GM23338 (cell line): ENCODE results near the gene SNTG2.

ENCODE experiments used
- CREB1 ChIP-seq: fragments of 250-450 bp; sonication (Bioruptor Pico); IDR thresholded peaks from 2 replicates; pipeline ENCODE4 v1.5.0; 2020; ENCODE audit warnings: low read depth, mild to moderate bottlenecking, moderate library complexity
- CTCF ChIP-seq, 2 experiments: fragments of 200-600 bp in 1 of 2; sonication (generic) in 1 of 2; conservative IDR thresholded peaks; 2 replicates each; pipeline versions ENCODE4 v1.5.1 to v1.6.1; 2016 to 2017; ENCODE audit warnings: antibody characterized with exemption in 2 of 2, low read depth in 2 of 2, mild to moderate bottlenecking in 2 of 2, moderate library complexity in 1 of 2
- ETS1 ChIP-seq: IDR thresholded peaks from 2 replicates; pipeline ENCODE4 v1.6.1; 2016; ENCODE audit warnings: antibody characterized with exemption
- EZH2 ChIP-seq: fragments of 200-600 bp; sonication (generic); IDR thresholded peaks from one replicate; pipeline ENCODE4 v1.8.0; 2017; ENCODE audit warnings: antibody characterized with exemption, mild to moderate bottlenecking, low read depth; ENCODE audit not compliant: unreplicated experiment
- EZH2phosphoT487 ChIP-seq: fragments of 200-600 bp; sonication (generic); IDR thresholded peaks from one replicate; pipeline ENCODE4 v1.8.1; 2018; ENCODE audit warnings: antibody characterized with exemption; ENCODE audit not compliant: unreplicated experiment
- JUNB ChIP-seq: IDR thresholded peaks from one replicate; pipeline ENCODE4 v1.6.1; 2016; ENCODE audit warnings: antibody characterized with exemption; ENCODE audit not compliant: unreplicated experiment
- NANOG ChIP-seq: IDR thresholded peaks from 2 replicates; pipeline ENCODE4 v1.6.1; 2016; ENCODE audit warnings: antibody characterized with exemption, borderline replicate concordance
- POLR2AphosphoS5 ChIP-seq: IDR thresholded peaks from 2 replicates; pipeline ENCODE4 v1.6.1; 2016; ENCODE audit warnings: antibody characterized with exemption, low read depth
- REST ChIP-seq: IDR thresholded peaks from one replicate; pipeline ENCODE4 v1.6.1; 2018; ENCODE audit warnings: antibody characterized with exemption; ENCODE audit not compliant: unreplicated experiment
- STAT1 ChIP-seq: IDR thresholded peaks from one replicate; pipeline ENCODE4 v1.6.1; 2016; ENCODE audit warnings: antibody characterized with exemption; ENCODE audit not compliant: unreplicated experiment
- ZNF114 ChIP-seq: fragments of 250-450 bp; sonication (Bioruptor Pico); IDR thresholded peaks from 2 replicates; pipeline ENCODE4 v1.5.0; 2020; ENCODE audit warnings: mild to moderate bottlenecking, moderate library complexity
- ZNF331 ChIP-seq: fragments of 250-450 bp; sonication (Bioruptor Pico); IDR thresholded peaks from 2 replicates; pipeline ENCODE4 v1.5.0; 2020; ENCODE audit warnings: low read depth, mild to moderate bottlenecking, moderate library complexity
- ZNF462 ChIP-seq: fragments of 250-450 bp; sonication (Bioruptor Pico); IDR thresholded peaks from 2 replicates; pipeline ENCODE4 v1.5.0; 2020; ENCODE audit warnings: mild to moderate bottlenecking, moderate library complexity

GRCh38 chr2:1360144-1360543, 409.5 kb downstream of the SNTG2 start:
- TF ChIP-seq CTCF (conservative IDR thresholded peaks at IDR 0.05; ENCODE audit: low read depth in 2 of 2) (no peak), EZH2 (no peak), EZH2phosphoT487 (no peak), POLR2AphosphoS5 (no peak), REST (no peak), CREB1 (CRISPR knock-in tag) (no peak), ZNF462 (CRISPR knock-in tag) (no peak), ETS1 (no peak), ZNF114 (CRISPR knock-in tag) (no peak), JUNB (no peak), ZNF331 (CRISPR knock-in tag) (no peak), NANOG (no peak), STAT1 (no peak)
